ENCODE measurements around the gene SH3BGR.

SH3BGR gene

GRCh38 chr21:39474611-39475010 is 22.8 kb downstream of the SH3BGR start:
- no peak overlapping the region for H3K4me3 ChIP-seq (ENCODE audit: low read length)

GRCh38 chr21:39479164-39479813 is 27.5 kb downstream of the SH3BGR start:
- TF ChIP-seq ZNF274 (IDR thresholded peaks at IDR 0.05; ENCODE audit: low read depth, low read length), result no peak
- no peak overlapping the region for H3K4me3 ChIP-seq (ENCODE audit: low read length)

More at GRCh38 chr21:39474611-39475010, 22.8 kb downstream of the SH3BGR start:
- TF ChIP-seq ZNF274 (IDR thresholded peaks at IDR 0.05; ENCODE audit: low read depth, low read length), result no peak

GRCh38 chr21:39479814-39480182 is 28.0 kb downstream of the SH3BGR start:
- no peak overlapping the region for H3K4me3 ChIP-seq (ENCODE audit: low read length)
- no peak for TF ChIP-seq ZNF274 (IDR thresholded peaks at IDR 0.05; ENCODE audit: low read depth, low read length)

DNA sequence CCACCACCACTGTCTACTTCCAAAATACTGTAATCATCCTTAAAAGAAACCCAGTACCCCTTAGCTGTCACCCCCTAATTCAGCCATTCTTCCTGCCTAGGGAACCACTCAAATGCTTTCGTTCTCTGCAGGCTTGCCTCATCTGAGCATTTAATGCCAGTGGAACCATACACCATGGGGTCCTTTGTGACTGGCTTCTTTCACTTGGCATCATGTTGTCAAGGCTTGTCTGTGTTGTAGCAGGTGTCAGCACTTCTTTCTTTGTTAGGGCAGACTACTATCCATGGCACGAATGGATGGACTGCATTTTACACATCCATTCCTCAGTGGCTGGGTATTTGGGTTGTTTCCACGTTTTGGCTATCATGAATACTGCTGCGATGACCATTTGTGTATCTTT is 28.5 kb downstream of the SH3BGR start:
- H3K4me3 ChIP-seq (ENCODE audit: low read length), result no peak overlapping the region
- no peak for TF ChIP-seq ZNF274 (IDR thresholded peaks at IDR 0.05; ENCODE audit: low read depth, low read length)

GRCh38 chr21:39481886-39482285 is 30.1 kb downstream of the SH3BGR start:
- no peak overlapping the region for H3K4me3 ChIP-seq (ENCODE audit: low read length)
- TF ChIP-seq ZNF274 (IDR thresholded peaks at IDR 0.05; ENCODE audit: low read depth, low read length), result no peak

DNA sequence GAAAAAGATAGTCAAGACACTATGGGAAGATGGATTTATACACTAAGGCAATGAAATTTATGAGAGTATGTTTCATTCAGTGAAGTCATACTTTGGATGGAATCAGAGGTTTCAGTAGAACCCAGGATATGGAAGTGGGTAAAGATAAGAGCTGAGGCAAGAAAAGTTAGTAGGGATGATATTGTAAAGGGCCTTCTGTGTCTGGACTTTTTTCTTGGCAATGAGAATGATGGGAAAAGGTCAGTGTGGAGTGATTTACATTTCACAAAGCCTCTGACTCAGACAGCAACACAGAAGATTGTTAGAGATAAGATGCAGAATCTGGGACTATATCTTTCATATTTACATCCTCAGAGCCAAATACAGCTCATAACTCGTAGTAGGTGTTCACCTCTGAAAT is 32.1 kb downstream of the SH3BGR start:
- no peak for TF ChIP-seq ZNF274 (IDR thresholded peaks at IDR 0.05; ENCODE audit: low read depth, low read length)
- H3K4me3 ChIP-seq (ENCODE audit: low read length), result no peak overlapping the region

- H3K4me3 ChIP-seq (ENCODE audit: low read length), result no peak overlapping the region
- no peak for TF ChIP-seq ZNF274 (IDR thresholded peaks at IDR 0.05; ENCODE audit: low read depth, low read length)
Observed at GRCh38 chr21:39484711-39485276, 33.0 kb downstream of the SH3BGR start.

DNA sequence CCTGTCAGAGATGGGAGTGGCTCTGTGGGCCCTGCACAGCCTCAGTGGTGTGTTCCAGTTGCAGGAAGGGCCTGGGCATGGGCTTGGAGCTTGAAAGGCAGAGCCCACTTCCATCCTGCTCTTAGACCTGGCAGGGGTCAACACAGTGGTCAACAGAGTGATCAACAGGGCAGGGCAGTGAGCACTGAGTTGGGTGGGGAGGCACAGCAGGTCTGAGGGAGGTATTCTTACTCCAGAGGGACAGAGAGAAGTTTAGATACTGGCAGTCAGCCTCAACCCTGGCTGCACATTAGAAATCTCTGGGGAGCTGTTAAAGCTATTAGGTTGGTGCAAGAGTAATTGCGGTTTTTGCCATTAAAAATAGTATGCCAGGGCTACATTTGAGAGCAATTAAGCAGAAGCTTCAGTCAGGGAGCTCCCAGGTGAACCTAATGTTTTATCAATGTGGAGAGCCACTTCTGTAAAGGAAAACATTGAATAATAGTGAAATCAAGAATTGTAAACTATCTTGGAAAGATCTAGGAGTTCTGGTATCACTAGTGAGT is 37.7 kb downstream of the SH3BGR start:
- TF ChIP-seq ZNF274 (IDR thresholded peaks at IDR 0.05; ENCODE audit: low read depth, low read length), result no peak
- H3K4me3 ChIP-seq (ENCODE audit: low read length), result no peak overlapping the region

DNA sequence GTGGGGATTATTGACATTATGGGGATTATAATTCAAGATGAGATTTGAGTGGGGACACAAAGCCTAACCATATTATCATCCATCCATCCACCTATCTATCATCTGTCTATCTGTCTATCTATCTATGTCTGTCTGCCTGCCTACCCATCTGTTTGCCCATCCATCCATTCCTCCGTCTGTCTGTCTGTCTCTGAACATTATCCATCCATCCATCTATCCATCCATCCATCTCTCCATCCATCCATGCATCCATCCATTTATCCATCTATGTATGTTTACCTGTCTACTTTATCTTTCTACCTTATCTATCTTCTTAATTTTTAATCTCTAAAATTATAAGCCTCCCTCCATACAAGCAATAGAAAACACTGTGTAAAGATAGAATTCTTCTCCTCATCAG is 47.4 kb downstream of the SH3BGR start:
- H3K4me3 ChIP-seq (ENCODE audit: low read length), result no peak overlapping the region
- no peak for TF ChIP-seq ZNF274 (IDR thresholded peaks at IDR 0.05; ENCODE audit: low read depth, low read length)

GRCh38 chr21:39502631-39503030 is 50.9 kb downstream of the SH3BGR start:
- TF ChIP-seq ZNF274 (IDR thresholded peaks at IDR 0.05; ENCODE audit: low read depth, low read length), result no peak
- no peak overlapping the region for H3K4me3 ChIP-seq (ENCODE audit: low read length)

GRCh38 chr21:39503123-39503762 is 51.5 kb downstream of the SH3BGR start:
- no peak for TF ChIP-seq ZNF274 (IDR thresholded peaks at IDR 0.05; ENCODE audit: low read depth, low read length)
- no peak overlapping the region for H3K4me3 ChIP-seq (ENCODE audit: low read length)

DNA sequence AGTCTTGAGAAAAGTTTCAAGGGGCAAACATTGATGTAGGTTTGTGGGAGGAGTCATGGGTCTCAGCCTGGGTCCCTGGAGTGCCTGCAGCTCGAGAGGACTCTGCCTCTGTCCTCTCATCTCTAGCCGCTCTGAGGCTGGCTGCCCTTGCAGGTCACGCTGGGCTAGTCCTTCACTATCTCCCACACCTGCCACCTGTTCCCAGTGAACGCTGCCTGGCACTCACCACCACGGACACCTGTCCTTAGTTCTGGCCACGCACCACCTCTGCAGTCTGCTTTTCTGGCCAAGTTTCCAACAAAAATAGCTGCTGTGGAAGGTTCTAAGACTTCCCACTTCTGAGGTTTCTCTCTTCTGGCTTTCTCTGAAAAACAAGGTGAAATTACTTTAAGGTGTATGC is 52.5 kb downstream of the SH3BGR start:
- H3K4me3 ChIP-seq (ENCODE audit: low read length), result no peak overlapping the region
- no peak for TF ChIP-seq ZNF274 (IDR thresholded peaks at IDR 0.05; ENCODE audit: low read depth, low read length)

DNA sequence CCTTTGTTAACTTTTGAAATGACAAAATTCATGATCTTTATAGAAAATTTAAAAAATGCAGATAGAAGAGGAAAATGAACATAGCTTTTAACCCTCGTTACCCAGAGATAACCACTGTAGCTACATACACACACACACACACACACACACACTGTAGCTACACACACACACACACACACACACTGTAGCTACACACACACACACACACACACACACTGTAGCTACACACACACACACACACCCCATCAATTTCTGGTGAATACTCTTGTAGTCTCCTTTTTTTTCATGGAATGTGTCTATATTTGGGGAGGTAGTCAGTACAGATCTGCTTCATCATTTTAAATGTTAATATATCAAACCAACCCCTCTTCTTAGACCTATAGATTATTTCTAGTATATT is 58.5 kb downstream of the SH3BGR start:
- H3K4me3 ChIP-seq (ENCODE audit: low read length), result no peak overlapping the region
- TF ChIP-seq ZNF274 (IDR thresholded peaks at IDR 0.05; ENCODE audit: low read depth, low read length), result no peak

GRCh38 chr21:39511102-39511501 is 59.3 kb downstream of the SH3BGR start:
- H3K4me3 ChIP-seq (ENCODE audit: low read length), result no peak overlapping the region
- no peak for TF ChIP-seq ZNF274 (IDR thresholded peaks at IDR 0.05; ENCODE audit: low read depth, low read length)

GRCh38 chr21:39513735-39514134 is 62.0 kb downstream of the SH3BGR start:
- H3K4me3 ChIP-seq (ENCODE audit: low read length), result no peak overlapping the region
- TF ChIP-seq ZNF274 (IDR thresholded peaks at IDR 0.05; ENCODE audit: low read depth, low read length), result no peak

All from GM08714 (cell line).